GM19328 (cell line): ENCODE measurements around the gene CD207.
"Not testable (repeated sequence)": the region's sequence is repeated elsewhere in the genome, so short reads cannot be mapped to it uniquely, and the experiment has no call there.

ENCODE experiments used
- ATAC-seq: cut with Tn5 transposase; IDR thresholded peaks from one replicate; pipeline ENCODE4 v1.9.1; 2021; ENCODE audit warnings: mild to moderate bottlenecking, moderate library complexity; ENCODE audit not compliant: unreplicated experiment

Gene CD207

DNA sequence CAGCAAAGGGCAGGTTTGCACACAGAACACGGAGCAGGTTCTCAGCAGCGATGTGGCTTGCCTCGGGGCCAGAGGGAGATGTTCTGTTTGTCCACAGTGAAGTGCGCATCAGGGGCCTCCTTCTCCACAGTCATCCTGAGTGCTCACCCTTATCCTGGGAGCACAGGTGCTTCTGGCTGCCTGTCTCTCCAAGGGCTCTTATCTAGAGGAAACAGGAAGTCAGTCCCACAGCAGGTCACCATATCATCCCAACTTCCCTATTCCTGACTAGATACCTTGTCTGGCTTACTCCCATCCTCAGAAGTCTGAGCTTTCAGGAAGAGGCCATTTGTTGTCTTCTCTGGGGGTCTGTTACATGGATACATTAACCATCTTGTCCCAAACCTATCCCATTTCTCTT is at the start of gene CD207:
Gene CD207, minus strand, starts transcription at position 174 of the 400 bp plus-strand sequence. Its CDS starts 40 bp downstream, at position 134.
- no peak for ATAC-seq

DNA sequence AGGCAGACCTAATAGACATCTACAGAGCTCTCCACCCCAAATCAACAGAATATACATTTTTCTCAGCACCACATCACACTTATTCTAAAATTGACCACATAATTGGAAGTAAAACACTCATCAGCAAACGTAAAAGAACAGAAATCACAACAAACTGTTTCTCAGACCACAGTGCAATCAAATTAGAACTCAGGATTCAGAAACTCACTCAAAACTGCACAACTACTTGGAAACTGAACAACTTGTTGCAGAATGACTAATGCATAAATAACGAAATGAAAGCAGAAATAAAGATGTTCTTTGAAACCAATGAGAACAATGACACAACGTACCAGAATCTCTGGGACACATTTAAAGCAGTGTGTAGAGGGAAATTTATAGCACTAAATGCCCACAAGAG is 42.9 kb upstream of the CD207 start:
- not testable (repeated sequence) for ATAC-seq

DNA sequence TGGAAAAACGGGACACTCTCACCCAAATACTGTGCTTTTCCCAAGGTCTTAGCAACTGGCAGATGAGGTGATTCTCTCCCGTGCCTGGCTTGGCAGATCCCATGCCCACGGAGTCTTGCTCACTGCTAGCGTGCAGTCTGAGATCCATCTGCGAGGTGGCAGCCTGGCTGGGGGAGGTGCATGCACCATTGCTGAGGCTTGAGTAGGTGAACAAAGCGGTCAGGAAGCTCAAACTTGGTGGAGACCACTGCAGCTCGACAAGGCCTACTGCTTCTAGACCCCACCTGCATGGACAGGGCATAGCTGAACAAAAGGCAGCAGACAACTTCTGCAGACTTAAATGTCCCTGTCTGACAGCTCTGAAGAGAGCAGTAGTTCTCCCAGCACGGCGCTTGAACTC is 40.5 kb upstream of the CD207 start:
- ATAC-seq, result not testable (repeated sequence)

GRCh38 chr2:70873541-70873940 is 37.9 kb upstream of the CD207 start:
- no peak for ATAC-seq

- peak; percentile 70 for ATAC-seq
These were observed 36.0 kb upstream of the CD207 start for GRCh38 chr2:70871398-70872211.

GRCh38 chr2:70870790-70871189 is 35.2 kb upstream of the CD207 start:
- no peak for ATAC-seq

DNA sequence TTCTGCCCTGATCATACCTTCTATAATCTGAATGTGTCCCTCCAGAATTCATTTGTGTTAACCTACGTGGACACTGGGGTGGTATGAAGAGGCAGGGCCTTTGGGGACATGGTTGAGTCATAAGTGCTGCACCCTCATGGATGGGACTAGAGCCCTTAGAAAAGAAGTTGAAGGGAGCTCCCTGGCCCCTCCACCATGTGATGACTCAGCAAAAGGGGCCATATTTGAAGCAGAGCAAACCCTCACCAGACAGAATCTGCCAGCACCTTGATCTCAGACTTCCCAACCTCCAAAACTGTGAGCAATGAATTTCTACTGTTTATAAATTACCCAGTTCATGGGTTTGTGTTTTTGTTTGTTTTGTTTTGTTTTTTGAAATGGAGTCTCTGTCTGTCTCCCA is 33.4 kb upstream of the CD207 start:
- ATAC-seq, result no peak

GRCh38 chr2:70861777-70862625 is 26.4 kb upstream of the CD207 start:
- ATAC-seq, result no peak

- no peak for ATAC-seq
These were observed 20.1 kb upstream of the CD207 start for GRCh38 chr2:70855667-70856066.

GRCh38 chr2:70854411-70854810 is 18.8 kb upstream of the CD207 start:
- ATAC-seq, result no peak

DNA sequence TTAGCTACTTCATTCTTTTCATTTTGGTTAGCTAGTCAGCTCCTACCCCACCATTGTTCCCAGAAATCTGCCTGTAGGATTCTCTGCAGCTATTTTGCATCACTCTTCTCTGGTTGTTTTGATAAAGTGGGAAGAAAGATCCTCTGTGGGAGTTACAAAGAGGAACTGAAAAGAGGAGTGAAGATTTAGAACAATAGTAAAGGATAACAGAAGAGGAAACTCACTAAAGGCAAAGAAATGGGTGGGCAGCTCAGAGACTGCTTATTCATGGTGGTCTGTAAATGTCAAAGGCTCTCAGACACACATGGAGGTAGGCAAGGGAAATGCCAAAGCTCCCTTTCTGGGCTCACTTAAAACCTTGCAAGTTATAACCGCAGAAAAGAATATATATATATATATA is 17.2 kb upstream of the CD207 start:
- no peak for ATAC-seq

- no peak for ATAC-seq
These were observed 16.1 kb upstream of the CD207 start for GRCh38 chr2:70851704-70852103.

DNA sequence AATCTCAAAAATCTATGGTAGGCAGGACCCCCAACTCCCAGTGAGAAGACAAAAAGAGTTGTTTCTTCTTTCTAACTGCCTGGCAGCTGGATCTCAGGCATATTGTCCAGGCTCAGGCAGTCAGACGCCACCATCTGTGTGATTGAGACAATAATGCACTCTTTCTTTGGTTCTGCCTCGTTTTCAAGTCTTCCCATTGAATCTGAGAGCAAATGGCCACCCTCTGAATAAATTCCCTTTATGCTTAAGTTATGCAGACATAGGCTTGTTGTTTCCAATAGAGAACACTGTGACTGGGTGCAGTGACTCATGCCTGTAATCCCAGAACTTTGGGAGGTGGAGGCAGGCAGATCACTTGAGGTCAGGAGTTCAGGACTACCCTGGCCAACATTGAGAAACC is 15.3 kb upstream of the CD207 start:
- no peak for ATAC-seq

- no peak for ATAC-seq
These were observed 6.8 kb upstream of the CD207 start for GRCh38 chr2:70842401-70842800.

DNA sequence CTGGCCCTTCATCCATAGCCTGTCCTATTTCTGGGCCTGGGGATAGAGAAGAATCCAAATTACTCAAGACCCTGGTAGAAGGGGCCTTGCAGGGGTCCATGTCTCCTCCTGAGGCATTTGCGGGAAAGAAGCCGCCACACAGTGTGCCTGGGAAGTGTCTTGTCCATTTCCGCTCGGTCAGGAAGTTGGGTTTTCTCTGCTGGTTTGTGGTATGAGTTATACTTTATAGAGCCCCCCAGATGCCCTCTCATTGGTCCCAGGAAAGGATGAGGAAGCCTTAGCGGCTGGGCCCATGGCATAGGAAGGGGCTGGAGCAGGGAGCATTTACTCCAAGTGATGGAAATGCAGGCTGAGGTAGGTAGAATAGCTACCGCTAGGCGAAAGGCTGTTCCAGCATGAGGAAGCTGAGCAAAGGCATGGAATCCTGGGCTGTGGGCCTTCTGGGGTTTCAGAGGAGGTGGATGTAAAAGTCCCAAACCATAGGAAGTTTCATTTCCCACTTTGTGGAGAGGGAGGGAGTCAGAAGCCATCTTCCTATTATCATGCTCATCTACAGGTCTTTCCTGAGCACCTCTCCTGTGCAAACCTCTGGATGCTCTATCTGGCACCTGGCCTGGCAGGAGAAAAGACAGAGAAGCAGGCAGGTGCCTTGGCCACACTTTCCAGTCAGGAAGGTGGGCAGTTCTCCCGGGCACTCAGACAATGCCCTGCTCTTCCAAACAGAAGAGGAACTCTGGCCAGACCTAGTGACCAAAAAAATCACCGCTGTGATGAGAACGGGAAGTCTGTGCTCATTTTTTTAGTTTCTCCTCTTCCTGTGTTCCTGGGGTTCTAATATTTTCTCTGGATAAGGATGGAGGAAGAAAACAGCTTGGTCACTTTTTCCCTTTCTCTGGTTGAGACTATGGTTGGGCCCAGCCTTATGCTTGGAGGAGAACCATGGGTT is 2.6 kb upstream of the CD207 start:
- ATAC-seq, result no peak

- no peak for ATAC-seq
These were observed 735 bp downstream of the CD207 start for GRCh38 chr2:70834881-70835280.

GRCh38 chr2:70834106-70834505 is 1.5 kb downstream of the CD207 start:
- ATAC-seq, result no peak

DNA sequence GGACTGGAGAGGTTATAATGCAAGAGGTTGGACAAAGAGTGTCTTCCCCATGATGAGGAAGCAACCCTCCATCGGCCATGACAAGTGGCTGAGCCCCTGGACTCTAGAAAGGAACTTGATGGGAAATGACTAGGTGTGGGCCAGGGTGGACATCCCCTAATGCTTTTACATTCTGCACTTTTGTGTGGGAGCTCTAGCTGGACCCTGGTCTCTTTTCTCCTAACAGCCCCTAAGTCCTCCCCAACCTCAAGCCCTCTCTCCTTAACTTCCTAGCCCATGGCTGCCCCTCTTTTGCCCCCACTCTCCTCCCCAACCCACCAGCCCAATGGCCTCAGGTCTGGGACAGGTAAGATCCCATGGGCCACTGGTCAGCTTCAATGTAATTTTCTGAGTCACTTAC is 2.4 kb downstream of the CD207 start:
- ATAC-seq, result no peak

GRCh38 chr2:70832386-70832785 is 3.2 kb downstream of the CD207 start:
- no peak for ATAC-seq

DNA sequence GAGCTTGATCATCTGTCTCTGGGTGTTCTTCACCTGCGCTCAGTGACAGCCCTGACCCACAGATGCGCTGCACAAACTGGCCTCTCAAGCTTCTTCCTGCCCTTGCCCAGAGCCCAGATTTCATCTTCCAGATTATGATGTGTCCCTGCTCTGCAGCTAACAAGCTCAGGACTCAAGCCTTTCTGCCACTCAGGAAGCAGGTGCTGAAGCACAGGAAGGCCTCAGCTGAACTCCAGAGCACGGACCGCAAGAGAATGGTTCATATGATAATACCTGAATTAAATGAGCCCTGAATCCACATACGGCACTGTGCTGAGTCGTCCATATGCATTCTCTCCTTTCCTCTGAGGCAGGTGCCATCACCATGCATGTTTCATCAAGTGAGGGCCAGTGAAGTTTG is 3.8 kb downstream of the CD207 start:
- ATAC-seq, result no peak

- no peak for ATAC-seq
These were observed 5.2 kb downstream of the CD207 start for GRCh38 chr2:70830366-70830765.
